Astrocyte (in vitro differentiated cells and primary cell): ENCODE data around the gene MRGPRF. TPM values are rescaled to one million over a fixed set of nuclear protein-coding genes. Genes with fewer than 3 reads are reported as not detected.

Experiments used
- DNase-seq: peaks from one replicate; pipeline ENCODE4 v3.0.0-alpha.2; 2010; ENCODE audit warnings: low read depth
- FAIRE-seq: peaks from 2 replicates; lab custom pipeline; 2011; peaks lifted over from hg19 to GRCh38; lab: Jason Lieb, UNC
- H2AFZ ChIP-seq: 2 replicates; pipeline ENCODE4 v1.6.0; 2012; ENCODE audit warnings: low read depth, low read length, inconsistent platforms
- H3K27ac ChIP-seq: 2 replicates; pipeline ENCODE4 v1.5.1; 2011; ENCODE audit warnings: low read depth, low read length, inconsistent platforms
- H3K27me3 ChIP-seq: 2 replicates; pipeline ENCODE4 v1.6.0; 2011; ENCODE audit warnings: low read length, inconsistent platforms; ENCODE audit not compliant: insufficient read depth
- H3K36me3 ChIP-seq: 2 replicates; pipeline ENCODE4 v1.5.1; 2011; ENCODE audit warnings: low read length, inconsistent platforms; ENCODE audit not compliant: insufficient read depth
- H3K4me1 ChIP-seq: 2 replicates; pipeline ENCODE4 v1.5.1; 2011; ENCODE audit warnings: low read length, inconsistent platforms; ENCODE audit not compliant: insufficient read depth
- H3K4me2 ChIP-seq: 2 replicates; pipeline ENCODE4 v1.6.0; 2012; ENCODE audit warnings: low read length, inconsistent platforms
- H3K4me3 ChIP-seq: 2 replicates; pipeline ENCODE4 v1.5.1; 2011; ENCODE audit warnings: low read depth, mild to moderate bottlenecking, low read length, inconsistent platforms; ENCODE audit not compliant: insufficient read depth
- H3K79me2 ChIP-seq: 2 replicates; pipeline ENCODE4 v1.6.0; 2012; ENCODE audit warnings: mild to moderate bottlenecking, low read length, inconsistent platforms; ENCODE audit not compliant: insufficient read depth
- H3K9ac ChIP-seq: 2 replicates; pipeline ENCODE4 v1.6.0; 2012; ENCODE audit warnings: mild to moderate bottlenecking, low read length, inconsistent platforms
- H3K9me3 ChIP-seq: 2 replicates; pipeline ENCODE4 v1.5.1; 2012; ENCODE audit warnings: low read depth, mild to moderate bottlenecking, low read length, inconsistent platforms; ENCODE audit not compliant: insufficient read depth
- H4K20me1 ChIP-seq: 2 replicates; pipeline ENCODE4 v1.6.0; 2012; ENCODE audit warnings: low read length, inconsistent platforms; ENCODE audit not compliant: insufficient read depth
- H3K27ac Mint-ChIP-seq: one replicate; pipeline ENCODE4 v1.8.0; 2021; ENCODE audit warnings: mild to moderate bottlenecking, mixed read lengths; ENCODE audit not compliant: unreplicated experiment
- H3K27me3 Mint-ChIP-seq: one replicate; pipeline ENCODE4 v1.8.0; 2021; ENCODE audit warnings: low read depth, mixed read lengths; ENCODE audit not compliant: unreplicated experiment
- H3K36me3 Mint-ChIP-seq: one replicate; pipeline ENCODE4 v1.8.0; 2021; ENCODE audit warnings: low read depth, mixed read lengths; ENCODE audit not compliant: unreplicated experiment
- H3K4me1 Mint-ChIP-seq: one replicate; pipeline ENCODE4 v1.8.0; 2021; ENCODE audit warnings: low read depth, mixed read lengths; ENCODE audit not compliant: unreplicated experiment
- H3K4me3 Mint-ChIP-seq: one replicate; pipeline ENCODE4 v1.8.0; 2021; ENCODE audit warnings: mild to moderate bottlenecking, moderate library complexity, mixed read lengths; ENCODE audit not compliant: unreplicated experiment
- H3K9me3 Mint-ChIP-seq: one replicate; pipeline ENCODE4 v1.8.0; 2021; ENCODE audit warnings: mild to moderate bottlenecking, mixed read lengths; ENCODE audit not compliant: unreplicated experiment
- CTCF ChIP-seq: IDR thresholded peaks from 2 replicates; pipeline ENCODE4 v1.5.1; 2011; ENCODE audit warnings: low read depth, mild to moderate bottlenecking, inconsistent platforms, low read length, moderate library complexity; ENCODE audit not compliant: insufficient read depth
- EZH2 ChIP-seq: IDR thresholded peaks from 2 replicates; pipeline ENCODE4 v1.6.1; 2012; ENCODE audit warnings: mild to moderate bottlenecking, low read length, inconsistent platforms; ENCODE audit not compliant: insufficient read depth
- total RNA-seq: library from RNA; stranded (reverse); gene quantifications from 2 replicates; pipeline ENCODE4 v1.2.1, GENCODE V29; 2021

Gene MRGPRF
- total RNA-seq, 1 donor from 2014 or later, result 4.1 TPM

GRCh38 chr11:69044111-69045013 is 31.3 kb upstream of the MRGPRF start:
- peak overlapping the region; percentile 44 for H3K9ac ChIP-seq
- Mint-ChIP-seq H3K9me3 (no peaks in the 10 kb centered on the region), H3K27ac (peak overlapping the region; percentile 71), H3K4me1 (peaks cover 22% of the 10 kb centered on the region), H3K4me3 (no peak overlapping the region), H3K27me3 (no peaks in the 10 kb centered on the region), H3K36me3 (no peaks in the 10 kb centered on the region)
- TF ChIP-seq EZH2, result no peak
- peak; percentile 65 for TF ChIP-seq CTCF
- H3K4me2 ChIP-seq, result peak overlapping the region; percentile 43
- H3K4me1 ChIP-seq, result peaks cover 36% of the 10 kb centered on the region
- no peaks in the 10 kb centered on the region for H3K27me3 ChIP-seq
- H3K27ac ChIP-seq, result no peak overlapping the region
- no peak for FAIRE-seq
- peaks cover 5% of the 10 kb centered on the region for H3K79me2 ChIP-seq
- H4K20me1 ChIP-seq, result no peaks in the 10 kb centered on the region
- peak; percentile 58 for DNase-seq
- no peak overlapping the region for H3K4me3 ChIP-seq
- no peaks in the 10 kb centered on the region for H3K9me3 ChIP-seq
- H2AFZ ChIP-seq, result peak overlapping the region; percentile 72
- no peaks in the 10 kb centered on the region for H3K36me3 ChIP-seq

- H3K4me3 ChIP-seq, result no peak overlapping the region
- DNase-seq (peak; percentile 52), FAIRE-seq (no peak)
- H3K27me3 Mint-ChIP-seq, result no peaks in the 10 kb centered on the region
- H3K79me2 ChIP-seq, result no peaks in the 10 kb centered on the region
- H2AFZ ChIP-seq, result no peak overlapping the region
- H3K27ac ChIP-seq, result peak overlapping the region; percentile 65
- no peaks in the 10 kb centered on the region for H3K9me3 Mint-ChIP-seq
- H3K9me3 ChIP-seq, result no peaks in the 10 kb centered on the region
- H3K4me2 ChIP-seq, result peak overlapping the region; percentile 62
- H3K4me1 Mint-ChIP-seq, result peaks cover 22% of the 10 kb centered on the region
- no peaks in the 10 kb centered on the region for H3K27me3 ChIP-seq
- no peak overlapping the region for H3K9ac ChIP-seq
- no peaks in the 10 kb centered on the region for H3K36me3 Mint-ChIP-seq
- no peak overlapping the region for H3K4me3 Mint-ChIP-seq
- H4K20me1 ChIP-seq, result no peaks in the 10 kb centered on the region
- no peak overlapping the region for H3K27ac Mint-ChIP-seq
- TF ChIP-seq EZH2 (no peak), CTCF (no peak)
- peaks cover 28% of the 10 kb centered on the region for H3K4me1 ChIP-seq
- H3K36me3 ChIP-seq, result no peaks in the 10 kb centered on the region
Observed at GRCh38 chr11:69041516-69041915, 28.5 kb upstream of the MRGPRF start.
